ENCODE measurements around the gene FGF3. TPM values are rescaled to one million over a fixed set of nuclear protein-coding genes. Genes with fewer than 3 reads are reported as not detected.

The FGF3 gene
- total RNA-seq, 2 experiments from 2014 or later: not detected

GRCh38 chr11:69814411-69814810, 4.8 kb downstream of the FGF3 start:
- no peaks in the 10 kb centered on the region for H3K9me3 Mint-ChIP-seq
- H3K4me3 Mint-ChIP-seq: no peak overlapping the region
- no peaks in the 10 kb centered on the region for H3K4me1 Mint-ChIP-seq
- peaks cover 27% of the 10 kb centered on the region for H3K27me3 Mint-ChIP-seq
- H3K36me3 Mint-ChIP-seq (ENCODE audit: low read depth): no peaks in the 10 kb centered on the region
- no peak overlapping the region for H3K27ac Mint-ChIP-seq
- no peak for DNase-seq
- POLR2A ChIA-PET: no interaction called here
- CTCF ChIA-PET: no interaction called here

- DNase-seq: no peak
- Mint-ChIP-seq H3K4me1 (no peaks in the 10 kb centered on the region), H3K27me3 (peaks cover 25% of the 10 kb centered on the region), H3K36me3 (ENCODE audit: low read depth) (no peaks in the 10 kb centered on the region), H3K27ac (no peak overlapping the region), H3K4me3 (no peak overlapping the region), H3K9me3 (no peaks in the 10 kb centered on the region)
- CTCF ChIA-PET: no interaction called here
- POLR2A ChIA-PET: no interaction called here
Observed at GRCh38 chr11:69813839-69814238, 5.4 kb downstream of the FGF3 start.

- no peak for DNase-seq
- Mint-ChIP-seq H3K36me3 (ENCODE audit: low read depth) (no peaks in the 10 kb centered on the region), H3K4me3 (no peak overlapping the region), H3K4me1 (no peaks in the 10 kb centered on the region), H3K27ac (no peak overlapping the region), H3K9me3 (no peaks in the 10 kb centered on the region), H3K27me3 (peaks cover 25% of the 10 kb centered on the region)
- CTCF ChIA-PET: no interaction called here
- POLR2A ChIA-PET: no interaction called here
Observed at GRCh38 chr11:69812946-69813345, 6.3 kb downstream of the FGF3 start.

GRCh38 chr11:69812256-69812655, 7.0 kb downstream of the FGF3 start:
- H3K4me3 Mint-ChIP-seq: no peak overlapping the region
- no peak overlapping the region for H3K27ac Mint-ChIP-seq
- CTCF ChIA-PET: no interaction called here
- peaks cover 25% of the 10 kb centered on the region for H3K27me3 Mint-ChIP-seq
- no peaks in the 10 kb centered on the region for H3K9me3 Mint-ChIP-seq
- POLR2A ChIA-PET: no interaction called here
- no peaks in the 10 kb centered on the region for H3K36me3 Mint-ChIP-seq (ENCODE audit: low read depth)
- H3K4me1 Mint-ChIP-seq: no peaks in the 10 kb centered on the region
- no peak for DNase-seq

GRCh38 chr11:69811431-69811830, 7.8 kb downstream of the FGF3 start:
- ChIA-PET CTCF (interaction anchor here (0.7 to 0.8 kb wide), 2 partner anchors 137 to 149 kb away, joined by 3 read pairs; no protein-coding TSS in a partner anchor), POLR2A (no interaction called here)
- DNase-seq: no peak
- no peaks in the 10 kb centered on the region for H3K4me1 Mint-ChIP-seq
- peaks cover 19% of the 10 kb centered on the region for H3K27me3 Mint-ChIP-seq
- H3K9me3 Mint-ChIP-seq: no peaks in the 10 kb centered on the region
- H3K27ac Mint-ChIP-seq: no peak overlapping the region
- no peaks in the 10 kb centered on the region for H3K36me3 Mint-ChIP-seq (ENCODE audit: low read depth)
- no peak overlapping the region for H3K4me3 Mint-ChIP-seq

- POLR2A ChIA-PET: no interaction called here
- CTCF ChIA-PET: no interaction called here
Observed at GRCh38 chr11:69810289-69811118, 8.7 kb downstream of the FGF3 start.

GRCh38 chr11:69808667-69809086, 10.5 kb downstream of the FGF3 start:
- ChIA-PET POLR2A (no interaction called here), CTCF (no interaction called here)
- DNase-seq: no peak
- Mint-ChIP-seq H3K4me3 (no peak overlapping the region), H3K27ac (no peak overlapping the region), H3K4me1 (no peaks in the 10 kb centered on the region), H3K36me3 (ENCODE audit: low read depth) (no peaks in the 10 kb centered on the region), H3K9me3 (no peaks in the 10 kb centered on the region), H3K27me3 (peaks cover 4% of the 10 kb centered on the region)

More at GRCh38 chr11:69810289-69811118, 8.7 kb downstream of the FGF3 start:
- no peaks in the 10 kb centered on the region for H3K9me3 Mint-ChIP-seq
- no peaks in the 10 kb centered on the region for H3K4me1 Mint-ChIP-seq
- peaks cover 12% of the 10 kb centered on the region for H3K27me3 Mint-ChIP-seq
- DNase-seq: no peak
- no peak overlapping the region for H3K27ac Mint-ChIP-seq
- no peaks in the 10 kb centered on the region for H3K36me3 Mint-ChIP-seq (ENCODE audit: low read depth)
- no peak overlapping the region for H3K4me3 Mint-ChIP-seq

GRCh38 chr11:69807106-69807815, 12.0 kb downstream of the FGF3 start:
- no peak overlapping the region for H3K27ac Mint-ChIP-seq
- peaks cover 4% of the 10 kb centered on the region for H3K27me3 Mint-ChIP-seq
- POLR2A ChIA-PET: no interaction called here
- H3K9me3 Mint-ChIP-seq: no peaks in the 10 kb centered on the region
- CTCF ChIA-PET: no interaction called here
- no peaks in the 10 kb centered on the region for H3K4me1 Mint-ChIP-seq
- H3K4me3 Mint-ChIP-seq: no peak overlapping the region
- no peak for DNase-seq
- no peaks in the 10 kb centered on the region for H3K36me3 Mint-ChIP-seq (ENCODE audit: low read depth)

- H3K4me3 Mint-ChIP-seq: no peak overlapping the region
- no peak overlapping the region for H3K27ac Mint-ChIP-seq
- ChIA-PET POLR2A (no interaction called here), CTCF (no interaction called here)
- no peaks in the 10 kb centered on the region for H3K4me1 Mint-ChIP-seq
- H3K27me3 Mint-ChIP-seq: peaks cover 4% of the 10 kb centered on the region
- H3K36me3 Mint-ChIP-seq (ENCODE audit: low read depth): no peaks in the 10 kb centered on the region
- no peak for DNase-seq
- H3K9me3 Mint-ChIP-seq: no peaks in the 10 kb centered on the region
Observed at GRCh38 chr11:69804769-69805508, 14.3 kb downstream of the FGF3 start.

GRCh38 chr11:69803604-69804218, 15.5 kb downstream of the FGF3 start:
- H3K4me1 Mint-ChIP-seq: no peaks in the 10 kb centered on the region
- DNase-seq: no peak
- no peak overlapping the region for H3K27ac Mint-ChIP-seq
- CTCF ChIA-PET: no interaction called here
- no peaks in the 10 kb centered on the region for H3K9me3 Mint-ChIP-seq
- no peak overlapping the region for H3K4me3 Mint-ChIP-seq
- H3K27me3 Mint-ChIP-seq: no peaks in the 10 kb centered on the region
- H3K36me3 Mint-ChIP-seq (ENCODE audit: low read depth): no peaks in the 10 kb centered on the region
- POLR2A ChIA-PET: no interaction called here

GRCh38 chr11:69803022-69803421, 16.2 kb downstream of the FGF3 start:
- no peak for DNase-seq
- H3K4me3 Mint-ChIP-seq: no peak overlapping the region

GRCh38 chr11:69802590-69802989, 16.6 kb downstream of the FGF3 start:
- Mint-ChIP-seq H3K9me3 (no peaks in the 10 kb centered on the region), H3K4me3 (no peak overlapping the region), H3K27ac (no peak overlapping the region), H3K4me1 (no peaks in the 10 kb centered on the region), H3K27me3 (no peaks in the 10 kb centered on the region), H3K36me3 (ENCODE audit: low read depth) (no peaks in the 10 kb centered on the region)
- ChIA-PET CTCF (no interaction called here), POLR2A (no interaction called here)
- no peak for DNase-seq

More at GRCh38 chr11:69803022-69803421, 16.2 kb downstream of the FGF3 start:
- POLR2A ChIA-PET: no interaction called here
- H3K36me3 Mint-ChIP-seq (ENCODE audit: low read depth): no peaks in the 10 kb centered on the region
- H3K4me1 Mint-ChIP-seq: no peaks in the 10 kb centered on the region
- no peaks in the 10 kb centered on the region for H3K9me3 Mint-ChIP-seq
- H3K27me3 Mint-ChIP-seq: no peaks in the 10 kb centered on the region
- CTCF ChIA-PET: no interaction called here
- H3K27ac Mint-ChIP-seq: no peak overlapping the region
